HG02840 (cell line): Measurements from ENCODE around the gene CGAS.
"Not testable (repeated sequence)": the region's sequence is repeated elsewhere in the genome, so short reads cannot be mapped to it uniquely, and the experiment has no call there.

Experiments used
- ATAC-seq: cut with Tn5 transposase; IDR thresholded peaks from one replicate; pipeline ENCODE4 v1.9.1; 2021; ENCODE audit warnings: mild to moderate bottlenecking, moderate library complexity, moderate number of reproducible peaks; ENCODE audit not compliant: unreplicated experiment, low FRiP score

Gene CGAS

DNA sequence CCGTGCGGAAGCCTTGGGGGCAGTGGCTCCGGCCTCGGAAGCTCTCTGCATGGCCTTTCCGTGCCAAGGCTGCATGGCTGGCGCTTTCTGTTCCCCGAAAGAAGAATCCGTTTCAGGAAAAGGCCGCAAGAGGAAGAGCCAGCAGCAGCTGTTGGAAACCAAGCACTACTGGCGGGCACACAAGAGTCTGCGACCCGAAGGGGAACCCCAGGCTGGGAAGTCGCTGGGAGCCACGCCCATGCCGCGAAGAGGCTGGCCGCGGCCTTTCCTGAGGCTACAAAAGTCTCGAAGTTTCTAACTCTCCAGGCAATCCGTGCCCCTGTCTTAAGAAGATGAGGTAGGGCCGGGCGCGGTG lies at the start of gene CGAS:
Gene CGAS, minus strand, starts transcription at position 191 of the 355 bp plus-strand sequence. Its CDS starts 116 bp downstream, at position 75.
- peak; percentile 67 for ATAC-seq

DNA sequence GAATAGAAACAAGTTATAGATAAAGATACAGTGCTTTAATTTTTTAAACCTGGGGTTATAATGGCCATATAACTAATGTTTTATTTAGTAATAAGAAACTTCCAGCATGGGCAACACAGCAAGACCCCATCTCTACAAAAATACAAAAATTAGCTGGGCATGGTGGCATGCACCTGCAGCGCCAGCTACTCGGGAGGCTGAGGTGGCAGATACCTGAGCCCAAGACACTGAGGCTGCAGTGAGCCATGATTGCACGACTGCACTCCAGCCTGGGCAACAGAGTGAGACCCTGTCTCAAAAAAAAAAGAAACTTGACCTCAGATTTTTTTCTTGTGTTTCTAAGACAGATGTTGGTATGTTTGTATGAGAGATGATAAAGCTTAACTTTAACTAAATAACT lies 45.8 kb upstream of the CGAS start:
- ATAC-seq: no peak

DNA sequence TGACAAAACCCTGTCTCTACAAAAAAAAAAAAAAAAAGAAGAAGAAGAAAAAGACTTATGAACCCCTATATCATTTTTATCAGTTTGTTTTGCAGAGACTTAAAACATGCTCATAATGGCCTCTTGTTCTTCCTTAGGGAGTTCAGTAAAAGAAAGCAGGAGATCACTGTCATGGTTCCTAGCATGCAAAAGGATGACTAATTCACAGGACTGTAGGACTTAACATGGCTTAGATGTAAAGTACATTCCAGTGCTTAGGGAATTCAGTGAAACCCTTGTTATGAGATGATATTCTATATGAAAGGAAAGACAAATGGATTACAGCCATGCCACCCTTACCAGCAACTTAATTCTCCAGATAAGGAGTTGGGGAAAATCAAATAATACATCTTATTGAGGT lies 39.3 kb upstream of the CGAS start:
- ATAC-seq: no peak

DNA sequence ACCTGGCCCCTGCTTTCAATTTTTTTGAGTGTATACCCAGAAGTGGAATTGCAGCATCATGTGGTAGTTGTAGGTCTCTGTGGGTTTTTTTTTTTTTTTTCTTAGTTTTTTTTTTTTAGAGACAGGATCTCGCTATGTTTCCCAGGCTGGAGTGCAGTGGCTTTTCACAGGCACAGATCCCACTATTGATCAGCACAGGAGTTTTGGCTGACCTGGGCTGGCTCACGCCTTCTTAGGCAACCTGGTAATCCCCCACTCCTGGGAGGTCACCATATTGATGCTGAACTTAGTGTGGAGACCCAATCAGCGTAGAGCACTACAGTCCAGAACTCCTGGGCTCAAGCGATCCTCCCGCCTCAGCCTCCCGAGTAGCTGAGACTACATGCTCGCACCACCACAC lies 35.4 kb upstream of the CGAS start:
- no peak for ATAC-seq

DNA sequence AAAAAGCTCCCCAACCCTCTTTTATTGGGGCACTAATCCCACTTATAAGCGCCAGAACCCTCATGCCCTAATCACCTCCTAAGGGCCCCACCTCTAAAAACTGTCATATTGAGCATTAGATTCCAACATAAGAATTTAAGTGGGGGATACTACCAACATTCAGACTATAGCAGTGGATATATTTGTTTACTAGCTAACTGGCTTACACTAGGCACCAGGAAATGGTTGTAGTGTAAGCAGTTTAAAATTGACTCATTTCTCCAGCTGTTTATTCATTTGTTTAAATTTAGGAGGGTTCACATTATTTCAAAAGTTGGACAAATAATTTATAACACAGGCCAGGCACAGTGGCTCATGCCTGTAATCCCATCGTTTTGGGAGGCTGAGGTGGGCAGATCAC lies 32.3 kb upstream of the CGAS start:
- ATAC-seq: no peak

DNA sequence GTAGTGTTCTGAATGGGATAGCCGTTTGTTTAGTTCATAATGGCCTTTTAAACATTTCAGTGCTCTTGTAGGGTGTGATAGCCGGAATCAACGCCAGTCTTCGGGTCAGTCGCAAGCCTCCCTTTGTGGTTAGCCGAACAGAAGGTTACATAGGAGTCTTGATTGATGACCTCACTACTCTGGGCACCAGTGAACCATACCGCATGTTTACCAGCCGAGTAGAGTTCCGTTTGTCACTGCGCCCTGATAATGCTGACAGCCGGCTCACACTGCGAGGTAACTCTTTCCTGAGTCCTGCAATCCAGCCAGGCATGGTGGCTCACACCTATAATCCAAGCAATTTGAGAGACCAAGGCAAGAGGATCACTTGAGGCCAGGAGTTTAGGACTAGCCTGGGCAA lies 29.9 kb upstream of the CGAS start:
- ATAC-seq: no peak

DNA sequence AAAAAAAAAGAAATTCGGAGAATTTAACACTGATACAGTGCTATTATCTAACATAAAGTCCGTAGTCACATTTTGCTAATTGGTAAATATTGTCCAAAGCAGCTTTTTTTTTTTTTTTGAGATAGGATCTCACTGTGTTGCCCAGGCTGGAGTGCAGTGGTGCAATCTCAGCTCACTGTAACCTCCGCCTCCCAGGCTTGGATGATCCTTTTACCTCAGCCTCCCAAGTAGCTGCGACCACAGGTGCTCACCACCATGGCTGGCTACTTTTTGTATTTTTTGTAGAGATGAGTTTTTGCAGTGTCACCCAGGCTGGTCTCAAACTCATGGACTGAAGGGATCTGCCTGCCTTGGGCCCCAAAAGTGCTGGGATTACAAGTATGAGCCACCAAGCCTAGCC lies 25.3 kb upstream of the CGAS start:
- no peak for ATAC-seq

DNA sequence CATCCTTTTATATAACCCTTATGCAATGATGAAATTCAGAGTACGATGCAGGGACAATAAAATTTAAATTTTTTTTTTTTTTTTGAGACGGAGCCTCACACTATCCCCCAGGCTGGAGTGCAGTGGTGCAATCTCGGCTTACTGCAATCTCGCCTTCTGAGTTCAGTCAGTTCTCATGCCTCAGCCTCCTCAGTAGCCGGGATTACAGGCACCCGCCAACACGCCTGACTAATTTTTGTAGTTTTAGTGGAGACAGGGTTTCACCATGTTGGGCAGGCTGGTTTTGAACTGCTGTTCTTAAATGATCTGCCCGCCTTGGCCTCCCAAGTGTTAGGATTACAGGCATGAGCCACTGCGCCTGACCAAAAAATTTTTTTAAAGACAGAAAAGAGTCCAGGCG lies 24.6 kb upstream of the CGAS start:
- no peak for ATAC-seq

DNA sequence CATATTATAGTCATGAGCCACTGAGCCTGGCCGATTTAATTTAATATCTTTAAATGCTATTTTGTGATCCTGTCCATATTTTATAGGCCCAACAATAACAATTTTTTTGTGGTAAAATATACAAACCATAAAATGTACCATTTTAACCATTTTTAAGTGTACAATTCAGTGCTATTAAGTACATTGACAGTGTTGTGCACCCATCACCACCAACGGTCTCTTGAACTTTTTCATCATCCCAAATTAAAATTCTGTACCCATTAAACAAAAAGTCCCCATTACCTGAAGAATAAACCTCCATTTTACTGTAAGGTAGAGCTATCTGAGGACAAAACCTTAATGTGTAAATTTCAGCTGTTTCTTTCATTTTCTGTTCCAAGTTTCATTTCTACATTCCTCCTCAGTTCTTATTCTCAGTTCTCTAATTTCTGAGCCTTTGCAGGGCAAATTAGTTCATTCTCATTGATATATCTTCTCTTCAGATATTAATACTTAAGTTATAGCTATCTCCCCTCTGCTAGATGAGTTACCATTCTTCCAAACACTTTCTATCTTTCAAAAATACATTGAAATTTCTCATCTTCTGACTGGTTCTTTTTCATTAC lies 19.7 kb upstream of the CGAS start:
- peak; percentile 95 for ATAC-seq

DNA sequence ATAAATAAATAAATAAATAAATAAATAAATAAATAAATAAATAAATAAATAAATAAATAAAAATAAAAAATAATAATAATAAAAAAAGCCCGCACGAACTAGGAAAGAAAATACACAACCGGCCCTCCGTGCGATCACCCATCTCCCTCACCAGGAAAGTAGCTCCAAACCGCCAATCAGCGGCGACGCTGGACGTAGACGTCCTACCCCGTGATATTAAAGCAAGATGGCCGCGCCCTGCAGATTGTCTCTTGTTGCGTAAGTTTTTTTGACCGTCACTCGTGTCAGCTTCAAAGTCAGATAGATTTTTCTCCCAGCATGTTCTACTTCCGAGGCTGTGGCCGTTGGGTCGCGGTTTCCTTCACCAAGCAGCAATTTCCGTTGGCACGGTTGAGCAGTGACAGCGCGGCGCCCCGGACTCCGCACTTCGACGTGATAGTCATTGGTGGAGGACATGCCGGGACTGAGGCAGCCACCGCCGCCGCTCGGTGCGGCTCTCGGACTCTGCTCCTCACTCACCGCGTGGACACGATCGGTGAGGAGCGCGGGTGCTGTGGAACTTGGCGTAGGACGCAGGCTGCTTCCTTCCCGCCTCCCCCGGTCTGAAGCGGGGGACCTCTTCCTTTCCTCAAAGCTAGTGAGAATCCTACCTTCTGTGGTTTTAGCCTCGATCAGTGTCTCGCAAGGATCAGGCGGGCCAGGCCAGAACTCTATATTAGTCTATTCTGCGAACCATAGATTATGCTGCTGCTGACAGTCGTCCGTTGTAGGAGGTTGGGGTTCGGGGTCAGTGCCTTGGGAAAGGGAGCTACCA lies 9.6 kb upstream of the CGAS start, which contains the start of gene MTO1:
Gene MTO1, plus strand, starts transcription at position 201 of the 814 bp plus-strand sequence. Its CDS starts 118 bp downstream, at position 319.
- peak; percentile 95 for ATAC-seq

DNA sequence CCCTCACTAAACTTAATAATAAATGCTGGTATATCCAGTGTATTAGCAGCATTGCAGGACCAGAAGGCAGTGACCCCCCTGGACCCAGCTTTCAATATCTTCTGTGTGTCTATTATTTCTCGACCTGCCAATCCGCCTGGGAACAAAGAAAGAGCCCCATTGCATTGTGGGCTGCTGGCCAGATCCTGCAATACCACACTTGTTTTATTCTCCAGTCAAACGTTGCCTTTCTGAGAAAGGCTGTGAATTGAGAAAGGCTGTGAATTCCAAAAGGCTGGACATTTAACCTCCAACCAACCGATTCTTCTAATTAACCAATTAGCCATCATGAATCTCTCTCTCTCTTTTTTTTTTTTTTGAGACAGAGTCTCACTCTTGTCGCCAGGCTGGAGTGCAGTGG lies 8.0 kb upstream of the CGAS start:
- ATAC-seq: no peak

DNA sequence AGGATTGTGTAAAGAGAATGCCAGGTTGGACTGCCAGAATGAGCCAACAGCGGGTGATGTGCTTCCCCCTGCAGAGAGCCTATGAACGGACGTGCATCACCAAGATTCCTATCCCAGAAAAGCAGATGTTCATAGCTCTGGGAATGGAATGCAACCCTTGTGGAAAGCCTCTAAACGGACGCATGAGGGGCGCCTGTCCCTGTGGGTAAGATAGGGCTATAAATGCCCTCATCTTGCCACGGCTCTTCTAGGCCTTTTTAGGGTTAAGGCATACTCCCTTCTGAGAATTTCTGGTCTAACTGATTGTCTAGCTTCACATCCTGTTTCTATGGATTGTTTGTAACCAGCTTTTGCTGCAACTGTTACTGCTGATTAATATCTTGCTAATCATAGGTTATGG lies 7.4 kb upstream of the CGAS start:
- not testable (repeated sequence) for ATAC-seq

DNA sequence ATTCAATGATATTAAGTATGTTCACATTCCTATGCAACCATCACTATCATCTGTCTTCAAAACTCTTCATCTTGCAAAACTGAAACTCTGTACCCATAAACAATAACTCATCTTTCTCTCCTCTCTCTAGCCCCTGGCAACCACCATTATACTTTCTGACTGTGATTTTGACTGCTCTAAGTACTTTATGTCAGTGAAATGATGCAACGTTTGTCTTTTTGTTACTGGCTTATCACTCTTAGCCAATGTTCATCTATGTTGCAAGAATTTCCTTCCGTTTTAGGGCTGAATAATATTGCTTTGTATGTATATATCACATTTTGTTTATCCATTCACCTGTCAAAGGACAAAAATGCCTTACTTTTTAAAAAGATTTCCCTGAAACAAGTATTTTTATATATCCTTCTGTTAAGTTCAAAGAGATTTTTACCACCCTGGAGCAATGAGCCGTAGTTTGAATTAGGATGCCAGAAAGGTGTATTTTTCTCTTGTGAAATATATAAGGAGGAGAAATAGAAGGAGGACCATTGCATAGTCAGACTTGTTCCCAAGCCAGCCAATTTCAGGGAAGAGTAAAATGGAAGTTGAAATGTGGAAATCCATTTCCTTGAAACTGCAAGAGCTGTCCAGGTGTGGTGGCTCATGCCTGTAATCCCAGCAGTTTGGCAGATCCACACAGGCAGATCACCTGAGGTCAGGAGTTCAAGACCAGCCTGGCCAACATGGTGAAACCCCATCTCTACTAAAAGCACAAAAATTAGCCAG lies 4.0 kb upstream of the CGAS start:
- no peak for ATAC-seq

DNA sequence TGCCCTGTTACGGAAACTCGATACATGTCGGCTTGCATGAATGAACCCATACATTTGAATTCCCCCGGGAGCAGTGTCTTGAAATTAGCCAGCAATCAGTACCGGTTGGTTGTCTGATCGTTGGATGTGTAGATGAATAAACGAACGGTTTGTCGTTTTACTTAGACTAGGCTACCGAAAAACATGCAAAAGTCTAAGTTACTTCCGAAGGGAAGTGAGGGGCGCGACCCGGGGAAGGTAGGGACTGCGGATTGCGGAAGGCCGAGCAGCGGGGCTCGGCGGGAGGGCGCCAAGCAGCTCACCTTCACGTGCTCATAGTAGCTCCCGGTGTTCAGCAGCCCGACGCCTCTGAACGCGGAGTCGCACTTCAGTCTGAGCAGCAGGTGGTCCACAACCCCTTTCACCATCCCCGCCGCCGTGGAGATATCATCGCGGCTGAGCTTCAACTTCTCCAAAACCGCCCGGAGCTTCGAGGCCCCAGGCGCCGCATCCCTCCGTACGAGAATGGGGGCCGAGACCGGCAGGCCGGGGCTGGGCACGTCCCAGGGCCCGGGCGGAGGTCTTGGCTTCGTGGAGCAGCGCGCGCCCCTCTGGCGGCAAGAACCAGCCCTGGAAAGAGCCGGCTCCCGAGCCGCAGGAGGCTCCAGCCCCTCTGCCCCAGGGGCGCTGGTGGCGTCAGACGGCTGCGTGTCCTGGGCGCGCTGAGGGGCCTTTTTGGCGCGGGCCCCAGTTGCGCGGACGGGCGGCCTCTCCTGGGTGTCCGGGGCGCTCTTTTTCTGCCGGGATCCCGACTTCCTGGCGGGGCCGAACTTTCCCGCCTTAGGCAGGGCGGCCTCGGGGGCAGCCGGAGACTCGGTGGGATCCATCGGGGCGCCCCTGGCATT lies 632 bp downstream of the CGAS start:
- ATAC-seq: peak; percentile 59

DNA sequence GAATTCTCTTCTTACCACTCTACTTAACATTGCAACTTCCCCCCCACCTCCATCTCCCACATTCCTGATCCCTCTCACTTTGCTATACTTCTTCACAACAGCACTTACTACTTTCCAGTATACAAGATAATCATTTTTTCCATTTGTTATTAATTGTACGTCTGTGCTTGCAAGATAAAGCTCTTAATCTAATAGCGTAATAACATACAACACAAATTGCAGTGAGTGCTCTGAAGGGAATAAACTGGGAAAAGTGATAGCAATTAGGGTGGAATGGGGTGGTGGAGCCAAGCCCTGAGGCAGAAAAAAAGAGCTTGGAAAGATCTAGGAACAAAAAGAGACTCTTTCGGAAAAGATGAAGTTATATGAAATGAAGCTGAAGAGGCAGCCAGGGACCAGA lies 8.5 kb downstream of the CGAS start:
- ATAC-seq: no peak

DNA sequence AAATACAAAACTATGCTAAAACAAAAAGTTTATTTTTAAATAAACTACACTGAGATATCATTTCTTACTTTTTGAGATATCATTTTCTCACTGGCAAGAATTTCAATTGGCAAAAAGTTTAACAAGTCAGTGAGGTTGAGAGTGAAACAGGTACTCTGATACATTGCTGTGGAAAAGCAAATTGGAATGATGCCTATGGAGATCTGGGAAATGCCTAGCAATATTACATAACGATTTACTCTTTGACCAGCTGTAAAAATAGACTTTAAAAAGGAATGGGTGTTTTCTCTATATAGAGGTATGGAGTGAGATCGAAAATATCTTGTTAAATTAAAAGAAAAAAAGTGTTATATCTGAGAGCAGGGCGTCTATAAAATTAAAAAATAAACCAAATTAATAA lies 16.9 kb downstream of the CGAS start:
- ATAC-seq: no peak

DNA sequence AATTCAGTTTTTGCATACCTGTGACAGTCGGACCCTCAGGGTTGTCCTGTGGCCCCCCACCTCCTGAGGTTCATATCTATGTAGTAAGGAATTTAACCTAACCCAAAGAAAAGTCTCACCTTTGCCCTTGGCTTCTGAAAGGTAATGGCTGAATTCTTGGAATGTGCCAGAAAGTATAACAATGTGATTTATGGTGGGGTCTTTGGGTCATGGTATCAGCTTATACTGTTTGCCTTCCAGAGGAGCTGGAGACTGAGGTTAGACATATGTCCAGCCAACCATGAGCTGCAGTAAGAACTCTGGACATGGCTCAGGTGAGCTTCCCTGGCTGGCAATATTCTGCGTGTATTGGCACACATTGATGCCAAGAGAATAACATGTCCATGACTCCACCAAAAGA lies 30.6 kb downstream of the CGAS start:
- ATAC-seq: no peak

DNA sequence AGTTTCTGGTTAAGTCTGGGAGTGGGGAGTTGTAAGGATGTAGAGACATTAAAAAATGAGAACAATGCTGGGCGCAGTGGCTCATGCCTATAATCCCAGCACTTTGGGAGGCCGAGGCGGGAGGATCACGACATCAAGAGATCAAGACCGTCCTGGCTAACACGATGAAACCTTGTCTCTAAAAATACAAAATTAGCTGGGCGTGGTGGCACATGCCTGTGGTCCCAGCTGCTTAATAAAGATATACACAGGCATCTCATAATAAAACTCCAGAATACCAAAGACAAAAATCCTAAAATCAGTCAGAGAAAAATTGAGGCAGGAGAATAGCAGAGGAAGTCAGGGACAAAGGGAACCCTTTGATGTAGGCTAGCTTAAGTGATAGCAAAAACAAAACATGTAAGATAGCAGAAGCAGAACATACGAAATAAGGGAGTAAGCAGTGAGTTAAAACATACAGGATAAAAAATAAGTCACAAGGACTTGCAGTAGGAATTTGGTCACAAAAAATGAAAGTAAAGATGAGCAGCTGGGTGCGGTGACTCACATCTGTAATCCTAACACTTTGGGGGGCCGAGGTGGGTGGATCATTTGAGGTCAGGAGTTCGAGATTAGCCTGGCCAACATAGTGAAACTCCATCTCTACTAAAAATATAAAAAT lies 33.9 kb downstream of the CGAS start:
- ATAC-seq: no peak

DNA sequence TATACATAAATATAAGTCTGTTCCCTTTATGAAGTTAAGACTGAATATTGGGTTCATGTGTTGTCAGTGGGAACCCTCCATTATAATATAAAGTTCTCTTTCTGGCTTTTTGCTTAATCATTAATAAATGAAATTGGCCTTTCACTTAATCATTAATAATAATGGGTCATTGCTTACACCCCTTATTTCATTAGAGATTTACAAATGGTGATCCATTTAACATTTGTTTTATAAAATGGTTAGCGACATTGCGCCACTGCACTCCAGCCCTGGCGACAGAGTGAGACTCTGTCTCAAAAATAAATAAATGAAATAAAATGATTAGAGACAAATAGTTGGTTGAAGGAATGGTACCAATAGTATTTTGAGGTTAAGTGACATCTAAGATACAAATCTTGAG lies 39.0 kb downstream of the CGAS start:
- ATAC-seq: no peak

DNA sequence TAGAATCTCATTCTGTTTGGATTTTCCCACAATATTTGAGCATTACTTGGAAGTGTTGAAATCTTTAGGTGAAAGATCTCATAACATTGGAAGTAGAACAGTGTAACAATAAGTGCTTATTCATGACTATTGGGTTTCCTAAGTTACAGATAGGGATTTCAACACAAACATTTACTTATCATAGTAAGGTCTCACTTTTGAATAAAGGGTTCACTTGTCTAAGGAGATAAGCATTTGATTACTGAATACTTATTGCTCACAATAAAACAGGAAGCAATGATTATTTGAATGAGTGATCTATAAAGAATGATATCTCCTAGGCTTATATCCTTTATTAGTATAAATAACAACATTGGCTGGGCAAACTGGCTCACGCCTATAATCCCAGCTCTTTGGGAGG lies 42.7 kb downstream of the CGAS start:
- ATAC-seq: no peak
